T-helper 2 cell treated with Interferon-gamma antibody and Interleukin-4, amounts not matched to agents 5 μg/mL and 100 μg/mL, for 36 hours (primary cell): ENCODE data around the gene ELAC1.
"Not testable (repeated sequence)": the region's sequence is repeated elsewhere in the genome, so short reads cannot be mapped to it uniquely, and the experiment has no call there.

ENCODE experiments used
- DNase-seq: peaks from one replicate; pipeline ENCODE4 v3.0.0; 2021; ENCODE audit warnings: low spot score
- H3K27ac Mint-ChIP-seq: one replicate; pipeline ENCODE4 v1.8.0; 2021; ENCODE audit warnings: mild to moderate bottlenecking, mixed read lengths
- H3K27me3 Mint-ChIP-seq: one replicate; pipeline ENCODE4 v1.8.0; 2021; ENCODE audit warnings: low read depth, mixed read lengths
- H3K36me3 Mint-ChIP-seq: one replicate; pipeline ENCODE4 v1.8.0; 2021; ENCODE audit warnings: low read depth, mixed read lengths
- H3K4me1 Mint-ChIP-seq: one replicate; pipeline ENCODE4 v1.8.0; 2021; ENCODE audit warnings: low read depth, mixed read lengths
- H3K4me3 Mint-ChIP-seq: one replicate; pipeline ENCODE4 v1.8.0; 2022; ENCODE audit warnings: mild to moderate bottlenecking, moderate library complexity, mixed read lengths
- H3K9me3 Mint-ChIP-seq: one replicate; pipeline ENCODE4 v1.8.0; 2021; ENCODE audit warnings: mixed read lengths

ELAC1 gene

GRCh38 chr18:50986360-50987087, 18.7 kb downstream of the ELAC1 start:
- no peak for DNase-seq
- Mint-ChIP-seq H3K9me3 (no peaks in the 10 kb centered on the region), H3K36me3 (peaks cover 7% of the 10 kb centered on the region), H3K4me3 (no peak overlapping the region), H3K27me3 (no peaks in the 10 kb centered on the region), H3K4me1 (no peaks in the 10 kb centered on the region), H3K27ac (no peak overlapping the region)

- no peak for DNase-seq
- Mint-ChIP-seq H3K36me3 (peaks cover 6% of the 10 kb centered on the region), H3K4me1 (no peaks in the 10 kb centered on the region), H3K4me3 (no peak overlapping the region), H3K27ac (no peak overlapping the region), H3K9me3 (no peaks in the 10 kb centered on the region), H3K27me3 (no peaks in the 10 kb centered on the region)
Observed at GRCh38 chr18:50987261-50987660, 19.4 kb downstream of the ELAC1 start.

GRCh38 chr18:50989711-50990110, 21.9 kb downstream of the ELAC1 start:
- Mint-ChIP-seq H3K9me3 (no peaks in the 10 kb centered on the region), H3K4me3 (no peak overlapping the region), H3K27ac (no peak overlapping the region), H3K4me1 (no peaks in the 10 kb centered on the region), H3K36me3 (peaks cover 4% of the 10 kb centered on the region), H3K27me3 (no peaks in the 10 kb centered on the region)
- no peak for DNase-seq

GRCh38 chr18:50992351-50992762, 24.5 kb downstream of the ELAC1 start:
- no peaks in the 10 kb centered on the region for H3K36me3 Mint-ChIP-seq
- H3K4me3 Mint-ChIP-seq: no peak overlapping the region
- H3K9me3 Mint-ChIP-seq: no peaks in the 10 kb centered on the region
- no peaks in the 10 kb centered on the region for H3K4me1 Mint-ChIP-seq
- H3K27me3 Mint-ChIP-seq: no peaks in the 10 kb centered on the region
- no peak overlapping the region for H3K27ac Mint-ChIP-seq
- no peak for DNase-seq

GRCh38 chr18:50994031-50994430, 26.2 kb downstream of the ELAC1 start:
- Mint-ChIP-seq H3K4me1 (no peaks in the 10 kb centered on the region), H3K27ac (no peak overlapping the region), H3K27me3 (no peaks in the 10 kb centered on the region)

GRCh38 chr18:51003174-51003573, 35.3 kb downstream of the ELAC1 start:
- H3K36me3 Mint-ChIP-seq, H3K4me1 Mint-ChIP-seq, H3K27me3 Mint-ChIP-seq, H3K27ac Mint-ChIP-seq, DNase-seq, H3K9me3 Mint-ChIP-seq, H3K4me3 Mint-ChIP-seq: not testable (repeated sequence)

More at GRCh38 chr18:50994031-50994430, 26.2 kb downstream of the ELAC1 start:
- DNase-seq: no peak
- no peak overlapping the region for H3K4me3 Mint-ChIP-seq
- no peaks in the 10 kb centered on the region for H3K9me3 Mint-ChIP-seq
- H3K36me3 Mint-ChIP-seq: no peaks in the 10 kb centered on the region

- no peak overlapping the region for H3K4me3 Mint-ChIP-seq
- H3K27me3 Mint-ChIP-seq: no peaks in the 10 kb centered on the region
- peaks cover 5% of the 10 kb centered on the region for H3K9me3 Mint-ChIP-seq
- H3K4me1 Mint-ChIP-seq: no peaks in the 10 kb centered on the region
- H3K27ac Mint-ChIP-seq: no peak overlapping the region
- H3K36me3 Mint-ChIP-seq: no peaks in the 10 kb centered on the region
- DNase-seq: no peak
Observed at GRCh38 chr18:51006061-51006818, 38.4 kb downstream of the ELAC1 start.

- H3K36me3 Mint-ChIP-seq: no peaks in the 10 kb centered on the region
- H3K27me3 Mint-ChIP-seq: no peaks in the 10 kb centered on the region
- no peak for DNase-seq
- no peak overlapping the region for H3K4me3 Mint-ChIP-seq
- H3K9me3 Mint-ChIP-seq: peaks cover under 1% of the 10 kb centered on the region
- H3K4me1 Mint-ChIP-seq: no peaks in the 10 kb centered on the region
- H3K27ac Mint-ChIP-seq: no peak overlapping the region
Observed at GRCh38 chr18:51006948-51007789, 39.3 kb downstream of the ELAC1 start.

- no peaks in the 10 kb centered on the region for H3K9me3 Mint-ChIP-seq
- H3K4me3 Mint-ChIP-seq: no peak overlapping the region
- no peaks in the 10 kb centered on the region for H3K36me3 Mint-ChIP-seq
- H3K27me3 Mint-ChIP-seq: peaks cover 3% of the 10 kb centered on the region
- no peak for DNase-seq
- no peaks in the 10 kb centered on the region for H3K4me1 Mint-ChIP-seq
- H3K27ac Mint-ChIP-seq: no peak overlapping the region
Observed at GRCh38 chr18:51007790-51008139, 39.9 kb downstream of the ELAC1 start.

- Mint-ChIP-seq H3K27ac (no peak overlapping the region), H3K4me3 (no peak overlapping the region)
Observed at GRCh38 chr18:51009072-51009471, 41.2 kb downstream of the ELAC1 start.

GRCh38 chr18:51010218-51010617, 42.4 kb downstream of the ELAC1 start:
- no peaks in the 10 kb centered on the region for H3K36me3 Mint-ChIP-seq
- peaks cover 3% of the 10 kb centered on the region for H3K27me3 Mint-ChIP-seq
- H3K9me3 Mint-ChIP-seq: peaks cover 4% of the 10 kb centered on the region

More at GRCh38 chr18:51009072-51009471, 41.2 kb downstream of the ELAC1 start:
- H3K36me3 Mint-ChIP-seq: no peaks in the 10 kb centered on the region
- no peak for DNase-seq
- H3K4me1 Mint-ChIP-seq: no peaks in the 10 kb centered on the region
- no peaks in the 10 kb centered on the region for H3K9me3 Mint-ChIP-seq
- H3K27me3 Mint-ChIP-seq: peaks cover 3% of the 10 kb centered on the region

GRCh38 chr18:51011709-51012108, 43.9 kb downstream of the ELAC1 start:
- DNase-seq: no peak
- Mint-ChIP-seq H3K4me3 (no peak overlapping the region), H3K4me1 (no peaks in the 10 kb centered on the region), H3K27ac (no peak overlapping the region), H3K36me3 (peaks cover 1% of the 10 kb centered on the region), H3K9me3 (peaks cover 4% of the 10 kb centered on the region), H3K27me3 (peaks cover 3% of the 10 kb centered on the region)

More at GRCh38 chr18:51010218-51010617, 42.4 kb downstream of the ELAC1 start:
- no peaks in the 10 kb centered on the region for H3K4me1 Mint-ChIP-seq
- no peak overlapping the region for H3K27ac Mint-ChIP-seq
- H3K4me3 Mint-ChIP-seq: no peak overlapping the region
- DNase-seq: no peak

GRCh38 chr18:51012441-51012840, 44.6 kb downstream of the ELAC1 start:
- H3K4me3 Mint-ChIP-seq: no peak overlapping the region
- peaks cover 4% of the 10 kb centered on the region for H3K36me3 Mint-ChIP-seq
- peaks cover 3% of the 10 kb centered on the region for H3K27me3 Mint-ChIP-seq
- H3K4me1 Mint-ChIP-seq: no peaks in the 10 kb centered on the region
- DNase-seq: no peak
- H3K9me3 Mint-ChIP-seq: peaks cover 4% of the 10 kb centered on the region
- no peak overlapping the region for H3K27ac Mint-ChIP-seq

GRCh38 chr18:51013259-51013658, 45.4 kb downstream of the ELAC1 start:
- Mint-ChIP-seq H3K36me3 (peaks cover 5% of the 10 kb centered on the region), H3K4me1 (no peaks in the 10 kb centered on the region)

More at GRCh38 chr18:51013259-51013658, 45.4 kb downstream of the ELAC1 start:
- Mint-ChIP-seq H3K27ac (no peak overlapping the region), H3K4me3 (no peak overlapping the region), H3K9me3 (peaks cover 4% of the 10 kb centered on the region), H3K27me3 (peaks cover 3% of the 10 kb centered on the region)
- DNase-seq: no peak
